WI38 (cell line): ENCODE results near the gene BMP6.

Source experiments
- H3K4me3 ChIP-seq: 2 replicates; pipeline ENCODE4 v1.5.1; 2011; ENCODE audit warnings: low read depth, mild to moderate bottlenecking, control low read depth, low read length
- CTCF ChIP-seq: IDR thresholded peaks from 2 replicates; pipeline ENCODE4 v1.5.1; 2012; ENCODE audit warnings: low read depth, mild to moderate bottlenecking, control low read depth, low read length

Gene BMP6

GRCh38 chr6:7868926-7869325, 143.0 kb downstream of the BMP6 start:
- no peak for TF ChIP-seq CTCF
- no peak overlapping the region for H3K4me3 ChIP-seq

DNA sequence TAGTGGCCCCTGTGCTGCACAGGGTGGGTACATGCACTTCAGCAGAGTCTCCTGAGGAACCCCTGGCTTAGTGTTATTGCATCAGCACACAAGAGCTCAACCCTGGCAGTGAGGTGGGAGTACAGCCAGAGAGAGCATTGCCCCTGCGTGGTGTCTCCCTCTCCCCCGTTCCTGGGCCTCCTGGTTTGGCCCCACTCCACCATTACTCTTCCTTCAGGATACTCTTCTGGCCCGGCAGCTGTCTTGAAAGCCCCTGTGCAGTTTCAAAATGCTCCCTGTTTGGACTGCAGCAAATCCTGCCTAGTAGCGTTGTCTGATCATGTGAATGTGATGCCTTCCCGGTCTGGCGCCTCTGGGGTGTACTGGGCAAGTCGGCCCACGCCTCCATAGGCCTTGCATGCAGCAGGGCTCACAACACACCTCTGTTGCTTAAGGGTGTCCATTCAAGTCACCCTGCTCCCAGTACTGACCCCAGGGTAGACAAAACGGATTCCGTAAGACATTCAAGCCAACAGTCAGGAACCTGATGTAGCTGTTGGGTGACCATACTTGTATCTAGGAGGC, 152.6 kb downstream of the BMP6 start:
- no peak for TF ChIP-seq CTCF
- H3K4me3 ChIP-seq, result no peak overlapping the region

DNA sequence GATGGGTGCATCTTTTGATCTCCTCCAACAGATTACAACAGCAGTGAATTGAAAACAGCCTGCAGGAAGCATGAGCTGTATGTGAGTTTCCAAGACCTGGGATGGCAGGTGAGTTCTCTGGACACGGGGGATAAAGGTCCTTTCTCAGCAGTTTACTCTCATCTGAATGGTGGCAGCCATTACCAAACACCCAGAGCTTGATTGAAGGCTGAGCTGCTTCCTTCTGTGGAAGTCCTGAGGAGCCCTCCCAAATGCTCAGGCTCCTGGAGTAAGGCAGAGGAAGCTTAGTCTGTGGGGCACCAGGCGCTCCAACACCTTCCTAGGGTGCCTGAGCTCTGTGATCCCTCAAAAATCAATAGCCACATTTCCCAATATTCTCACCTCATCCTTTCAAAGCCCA, 153.1 kb downstream of the BMP6 start:
- no peak for TF ChIP-seq CTCF
- H3K4me3 ChIP-seq, result no peak overlapping the region

DNA sequence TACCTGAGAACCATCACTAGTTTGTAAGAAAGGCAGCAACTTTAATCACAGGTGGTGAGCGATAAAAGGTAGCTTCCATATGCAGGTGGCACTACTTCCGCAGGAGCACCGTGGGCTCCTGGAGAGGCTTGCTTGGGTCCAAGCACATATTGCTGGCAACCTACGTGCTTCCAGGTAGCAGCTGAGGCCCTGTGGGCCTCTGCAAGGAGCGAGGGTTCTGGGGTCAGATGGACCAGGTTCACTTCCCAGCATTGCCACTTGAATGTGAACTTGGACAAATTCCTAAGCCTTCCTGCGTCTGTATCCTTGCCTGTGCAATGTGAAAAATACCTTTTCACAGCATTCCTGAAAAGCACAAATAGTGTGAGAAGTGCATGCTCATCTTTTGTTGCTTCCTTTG, 153.7 kb downstream of the BMP6 start:
- no peak overlapping the region for H3K4me3 ChIP-seq
- no peak for TF ChIP-seq CTCF

DNA sequence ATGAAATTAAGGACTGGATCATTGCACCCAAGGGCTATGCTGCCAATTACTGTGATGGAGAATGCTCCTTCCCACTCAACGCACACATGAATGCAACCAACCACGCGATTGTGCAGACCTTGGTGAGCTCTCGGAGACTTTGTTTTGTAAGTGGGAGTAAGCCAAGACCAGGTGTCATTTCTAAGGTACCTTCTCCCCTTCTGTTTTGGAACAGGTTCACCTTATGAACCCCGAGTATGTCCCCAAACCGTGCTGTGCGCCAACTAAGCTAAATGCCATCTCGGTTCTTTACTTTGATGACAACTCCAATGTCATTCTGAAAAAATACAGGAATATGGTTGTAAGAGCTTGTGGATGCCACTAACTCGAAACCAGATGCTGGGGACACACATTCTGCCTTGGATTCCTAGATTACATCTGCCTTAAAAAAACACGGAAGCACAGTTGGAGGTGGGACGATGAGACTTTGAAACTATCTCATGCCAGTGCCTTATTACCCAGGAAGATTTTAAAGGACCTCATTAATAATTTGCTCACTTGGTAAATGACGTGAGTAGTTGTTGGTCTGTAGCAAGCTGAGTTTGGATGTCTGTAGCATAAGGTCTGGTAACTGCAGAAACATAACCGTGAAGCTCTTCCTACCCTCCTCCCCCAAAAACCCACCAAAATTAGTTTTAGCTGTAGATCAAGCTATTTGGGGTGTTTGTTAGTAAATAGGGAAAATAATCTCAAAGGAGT, 154.2 kb downstream of the BMP6 start:
- TF ChIP-seq CTCF, result no peak
- H3K4me3 ChIP-seq, result no peak overlapping the region

- TF ChIP-seq CTCF, result no peak
- no peak overlapping the region for H3K4me3 ChIP-seq
These were observed 154.8 kb downstream of the BMP6 start for GRCh38 chr6:7880718-7881107.

DNA sequence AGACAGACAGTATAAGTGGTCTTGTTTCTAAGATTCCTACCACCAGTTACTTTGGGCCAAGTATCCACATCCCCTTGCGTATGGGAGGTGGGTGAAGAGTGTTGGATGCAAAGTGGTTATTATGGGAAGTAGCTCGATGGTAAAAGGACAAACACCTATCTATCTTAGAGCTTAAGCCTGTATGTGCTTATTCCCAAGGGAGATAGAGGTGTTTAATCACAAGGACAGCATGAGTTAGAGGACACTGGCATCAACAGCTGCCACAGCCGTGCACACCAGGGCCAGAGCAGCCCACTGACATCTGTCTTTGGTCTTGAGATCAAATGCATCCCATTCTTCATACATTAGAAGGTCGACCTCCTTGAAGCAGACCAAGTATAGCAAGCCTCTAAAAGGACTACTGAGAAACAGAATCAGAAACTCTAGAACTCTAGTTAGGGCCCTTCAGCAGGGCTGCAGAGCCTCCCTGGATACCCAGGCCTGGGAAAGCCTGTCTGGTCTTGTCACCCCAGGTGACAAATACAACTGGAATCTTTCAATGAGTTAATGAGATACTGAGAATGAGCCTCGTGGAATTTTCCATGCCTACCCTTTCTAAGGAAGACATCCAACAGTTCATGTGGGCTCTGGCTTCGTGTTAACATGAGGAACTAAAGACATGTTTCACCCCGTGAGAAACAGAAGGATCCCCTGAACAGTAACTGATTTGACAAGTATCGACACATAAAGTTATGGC, 156.0 kb downstream of the BMP6 start:
- H3K4me3 ChIP-seq, result no peak overlapping the region
- TF ChIP-seq CTCF, result no peak
